CD1c-positive myeloid dendritic cell (primary cell): ENCODE data around the gene PARP16.

Experiments used
- DNase-seq: peaks from one replicate; pipeline ENCODE4 v3.0.0-alpha.2; 2016; ENCODE audit errors: extremely low spot score

PARP16 gene, protein sequence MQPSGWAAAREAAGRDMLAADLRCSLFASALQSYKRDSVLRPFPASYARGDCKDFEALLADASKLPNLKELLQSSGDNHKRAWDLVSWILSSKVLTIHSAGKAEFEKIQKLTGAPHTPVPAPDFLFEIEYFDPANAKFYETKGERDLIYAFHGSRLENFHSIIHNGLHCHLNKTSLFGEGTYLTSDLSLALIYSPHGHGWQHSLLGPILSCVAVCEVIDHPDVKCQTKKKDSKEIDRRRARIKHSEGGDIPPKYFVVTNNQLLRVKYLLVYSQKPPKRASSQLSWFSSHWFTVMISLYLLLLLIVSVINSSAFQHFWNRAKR

DNA sequence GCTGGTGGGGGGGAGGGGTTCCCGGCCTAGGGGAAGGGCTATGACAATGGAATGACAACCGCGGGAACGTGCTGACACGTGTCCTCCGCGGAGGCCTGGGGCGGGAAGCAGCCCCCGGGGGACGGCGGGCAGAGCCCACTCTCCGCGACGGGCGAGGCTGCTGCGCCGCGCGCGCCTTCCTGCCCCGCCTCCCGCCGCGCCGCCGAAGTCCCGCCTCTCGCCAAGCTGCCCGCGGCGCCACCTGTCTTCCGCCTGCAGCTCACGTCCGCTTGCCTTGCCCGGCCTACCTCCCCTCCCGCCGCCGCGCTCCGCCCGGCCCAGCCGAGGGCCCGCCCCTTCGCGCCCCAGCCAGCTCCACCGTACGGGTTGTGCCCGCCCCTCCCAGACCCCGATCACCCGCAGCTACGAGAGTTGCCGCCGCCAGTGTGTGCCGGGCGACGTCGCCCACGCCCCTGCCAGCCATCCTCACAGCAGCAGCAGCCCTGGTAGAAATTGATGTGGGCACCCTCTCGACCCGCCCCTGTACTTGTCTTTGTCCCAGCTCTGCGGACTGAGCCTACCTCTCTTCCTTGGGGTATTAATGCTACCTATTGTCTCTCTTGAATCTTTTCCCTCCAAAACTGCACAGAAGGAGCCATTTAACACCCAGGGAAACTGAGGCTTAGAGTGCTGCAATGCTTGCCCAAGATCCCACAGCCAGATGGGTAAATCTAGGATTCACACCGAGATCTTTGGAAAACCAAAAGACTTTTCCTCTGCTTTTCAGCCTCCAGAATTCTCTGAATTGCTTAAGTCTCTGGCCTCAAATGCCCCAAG, at the start of gene PARP16:
Gene PARP16 (minus strand): TSS at position 180 of the 816 bp plus-strand sequence. CDS start 457 bp downstream, outside the sequence.
- DNase-seq = peak; percentile 89

DNA sequence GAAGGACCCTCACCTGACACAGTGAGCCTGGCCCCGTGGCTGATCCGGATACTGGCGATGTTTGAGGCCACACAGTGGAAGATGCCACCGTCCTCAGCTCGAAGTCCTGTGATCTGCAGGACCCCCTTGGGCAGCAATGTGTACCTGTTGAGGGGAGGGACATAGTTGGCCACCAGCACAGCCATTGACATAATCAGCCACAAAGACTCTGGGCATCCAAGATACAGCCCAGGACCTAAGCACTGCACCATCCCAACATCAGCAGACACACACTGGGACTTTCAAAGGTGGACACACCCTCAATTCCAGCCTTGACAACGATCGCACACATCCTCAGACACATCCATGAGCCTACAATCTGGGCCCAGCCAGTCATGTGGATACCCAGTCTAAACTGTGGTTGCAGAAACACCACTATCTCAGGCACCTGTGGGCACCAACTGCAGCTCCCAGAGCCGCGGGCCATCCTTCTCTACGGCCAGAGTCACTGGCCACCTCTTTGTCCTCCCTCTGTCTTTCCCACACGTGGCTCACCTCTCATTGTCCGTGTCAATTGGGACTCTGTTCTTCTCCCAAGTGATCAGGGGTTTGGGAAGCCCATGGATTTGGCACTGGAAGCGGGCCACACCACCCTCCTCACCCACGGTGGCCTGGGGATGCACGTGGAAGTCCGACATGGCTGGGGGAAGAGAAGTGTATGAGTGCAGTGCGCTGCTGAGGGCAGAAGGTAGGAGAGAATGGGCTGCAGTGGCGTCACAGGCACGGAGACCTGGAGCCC, 48.8 kb upstream of the PARP16 start:
- no peak for DNase-seq

DNA sequence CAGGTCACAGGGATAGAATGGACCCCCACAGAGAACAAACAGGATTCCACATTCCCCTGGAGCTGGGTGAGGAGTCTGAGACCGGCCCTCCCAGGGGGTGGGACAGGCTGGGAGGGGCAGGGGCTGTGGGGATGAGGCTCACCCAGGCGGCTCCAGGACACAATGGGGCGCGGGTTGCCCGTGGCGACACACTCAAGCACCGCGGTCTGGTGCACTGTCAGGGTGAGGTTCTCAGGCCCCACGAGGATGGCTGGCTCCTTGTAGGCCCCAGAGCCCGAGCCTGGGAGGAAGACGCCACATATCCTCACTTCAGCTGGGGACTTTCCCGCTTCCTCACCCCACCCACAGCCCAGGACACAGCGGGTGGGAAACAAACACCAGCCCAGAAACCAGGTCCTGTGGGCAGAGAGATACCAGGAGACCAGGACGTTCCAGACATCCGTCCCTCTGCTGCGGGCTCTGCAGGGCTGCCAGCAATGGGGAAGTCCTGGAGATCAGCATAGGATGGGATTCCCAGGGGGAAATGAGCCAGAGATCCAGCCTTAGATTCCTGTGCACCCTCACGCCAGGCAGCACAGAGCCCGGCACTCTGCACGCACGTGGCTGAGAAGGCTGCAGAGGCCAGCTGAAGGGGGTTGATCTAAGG, 48.0 kb upstream of the PARP16 start:
- DNase-seq = no peak

DNA sequence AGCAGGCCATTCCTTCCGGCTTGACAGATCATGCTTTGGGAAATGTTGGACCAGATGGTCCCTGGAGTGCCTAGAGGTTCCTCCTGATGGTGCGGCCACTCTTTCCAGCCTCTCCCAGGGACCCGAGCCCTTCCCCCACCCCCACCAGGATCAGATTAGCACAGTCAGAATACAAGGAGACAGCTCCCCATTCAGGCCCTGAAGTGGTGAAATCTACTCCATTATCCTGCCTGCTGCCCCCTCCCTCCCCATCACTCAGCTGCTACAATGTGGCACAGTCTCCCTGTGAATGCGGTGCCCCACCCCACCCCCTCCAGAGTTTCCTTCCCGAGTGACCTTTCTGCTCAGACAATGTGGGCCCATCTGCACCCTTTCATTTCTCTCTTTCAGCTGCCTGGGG, 47.2 kb upstream of the PARP16 start:
- DNase-seq = no peak

DNA sequence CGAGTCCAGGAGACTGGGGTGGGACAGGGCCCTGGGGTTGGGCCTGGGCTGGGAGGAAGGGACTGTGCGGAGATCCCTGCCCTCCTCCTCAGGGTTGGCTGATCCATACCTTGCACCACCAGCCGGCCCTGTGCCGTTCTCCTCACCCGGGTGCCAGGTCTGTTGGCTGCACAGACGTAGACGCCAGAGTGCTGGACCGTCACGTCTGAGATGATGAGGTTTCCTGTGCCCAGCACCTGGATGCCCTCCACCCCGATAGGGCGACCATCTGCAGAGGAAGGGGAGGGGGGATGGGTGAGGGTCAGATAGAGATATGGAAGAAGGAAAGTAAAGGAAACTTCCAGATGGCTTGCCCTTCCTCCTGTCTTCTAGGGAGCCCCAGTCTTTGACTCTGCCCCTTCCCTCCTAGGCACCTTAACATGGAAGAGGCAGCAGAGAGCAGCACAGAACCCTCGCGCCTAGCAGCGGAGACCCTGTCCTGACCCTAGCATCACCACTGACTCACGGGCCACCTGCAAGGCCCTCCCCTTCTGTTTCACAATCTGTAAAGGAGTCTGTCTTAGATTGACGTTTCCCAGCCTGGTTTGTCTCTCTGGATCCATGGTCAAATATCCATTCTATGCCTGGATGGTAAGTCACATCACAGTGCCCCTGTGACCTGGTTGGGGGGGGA, 46.6 kb upstream of the PARP16 start:
- no peak for DNase-seq

DNA sequence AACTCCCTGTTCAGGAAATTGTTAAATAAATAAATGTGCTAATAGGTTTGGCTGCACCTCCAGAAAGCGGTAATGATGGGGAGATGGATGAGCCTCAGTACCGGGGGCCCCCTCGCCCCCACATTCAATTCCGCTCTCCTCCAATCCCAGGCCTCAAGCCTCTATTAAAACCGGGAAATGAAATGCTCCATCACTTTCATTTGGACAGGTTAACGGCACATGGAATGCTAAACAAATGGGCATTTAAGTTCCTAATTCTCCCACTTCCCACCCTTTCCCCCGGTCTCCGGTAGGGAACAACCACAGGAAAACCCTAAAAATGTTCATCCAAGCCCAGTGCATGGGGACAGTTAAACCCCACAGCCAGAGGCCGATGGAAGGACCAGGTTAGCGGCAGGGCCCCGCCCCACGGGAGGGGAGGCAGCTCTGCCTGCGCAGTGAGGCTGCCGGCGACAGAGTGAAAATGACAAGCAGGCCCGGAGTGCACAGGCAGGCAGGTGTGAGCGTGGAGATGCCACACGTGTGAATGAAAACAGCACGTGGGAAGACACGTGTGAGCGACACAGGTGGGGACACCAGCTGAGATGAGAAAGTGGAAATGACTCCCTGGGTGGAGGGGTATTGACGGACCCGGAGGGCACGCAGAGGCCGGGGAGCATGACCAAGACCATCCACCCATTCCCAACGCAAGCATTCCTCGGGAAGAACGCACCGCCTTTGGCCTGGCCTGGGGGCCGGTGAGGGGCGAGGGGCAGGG, 45.9 kb upstream of the PARP16 start:
- no peak for DNase-seq

DNA sequence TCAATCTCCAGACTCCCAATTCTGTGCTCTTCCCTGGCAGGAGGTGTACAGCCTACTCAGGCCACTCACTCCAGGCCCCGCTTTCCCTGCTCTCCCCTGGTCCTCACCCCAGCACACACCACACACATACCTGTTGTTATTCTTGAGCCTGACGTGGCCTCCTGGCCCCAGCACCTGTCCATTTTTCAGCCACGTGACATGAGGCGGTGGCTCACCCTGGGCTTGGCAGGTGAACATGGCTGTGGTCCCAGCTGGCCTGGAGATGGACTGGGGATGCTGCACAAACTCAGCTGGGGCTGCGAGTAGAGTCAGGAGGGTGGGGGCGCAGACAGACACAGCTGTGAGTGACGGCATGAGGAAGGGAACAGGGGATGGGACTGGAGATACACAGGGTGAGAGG, 45.1 kb upstream of the PARP16 start:
- DNase-seq = no peak

DNA sequence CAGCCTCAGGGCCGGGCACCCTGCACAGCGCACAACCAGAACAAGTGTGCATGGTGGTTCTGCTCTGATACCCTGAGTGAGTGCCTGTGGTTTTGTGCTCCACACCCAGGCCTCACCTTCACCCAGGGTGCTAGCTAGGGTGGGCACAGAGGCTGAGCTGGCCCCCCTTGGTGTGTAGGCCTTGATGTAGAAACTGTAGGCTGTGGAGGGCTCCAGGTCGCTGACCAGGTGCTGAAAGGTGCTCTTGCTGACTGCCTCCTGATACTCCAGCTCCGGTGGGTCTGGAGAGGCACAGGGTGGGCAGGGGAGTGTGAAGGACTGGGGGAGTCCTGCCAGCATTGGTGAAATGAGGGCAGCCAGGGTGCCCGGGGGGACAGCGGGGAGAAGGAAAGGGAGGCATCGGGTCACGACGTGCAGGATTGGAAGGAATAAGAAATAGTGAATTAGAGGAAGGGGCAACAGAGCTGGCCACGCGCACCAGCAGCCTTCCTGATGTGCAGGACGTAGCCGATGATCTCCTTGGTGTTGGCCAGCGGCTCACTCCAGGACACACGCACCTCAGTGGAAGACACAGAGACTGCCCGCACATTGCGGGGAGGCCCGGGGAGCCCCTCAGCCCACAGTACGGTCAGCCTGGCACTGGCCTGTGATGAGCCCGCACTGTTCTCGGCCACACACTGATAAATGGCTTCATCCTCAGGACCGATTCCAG, 44.4 kb upstream of the PARP16 start:
- DNase-seq = no peak

DNA sequence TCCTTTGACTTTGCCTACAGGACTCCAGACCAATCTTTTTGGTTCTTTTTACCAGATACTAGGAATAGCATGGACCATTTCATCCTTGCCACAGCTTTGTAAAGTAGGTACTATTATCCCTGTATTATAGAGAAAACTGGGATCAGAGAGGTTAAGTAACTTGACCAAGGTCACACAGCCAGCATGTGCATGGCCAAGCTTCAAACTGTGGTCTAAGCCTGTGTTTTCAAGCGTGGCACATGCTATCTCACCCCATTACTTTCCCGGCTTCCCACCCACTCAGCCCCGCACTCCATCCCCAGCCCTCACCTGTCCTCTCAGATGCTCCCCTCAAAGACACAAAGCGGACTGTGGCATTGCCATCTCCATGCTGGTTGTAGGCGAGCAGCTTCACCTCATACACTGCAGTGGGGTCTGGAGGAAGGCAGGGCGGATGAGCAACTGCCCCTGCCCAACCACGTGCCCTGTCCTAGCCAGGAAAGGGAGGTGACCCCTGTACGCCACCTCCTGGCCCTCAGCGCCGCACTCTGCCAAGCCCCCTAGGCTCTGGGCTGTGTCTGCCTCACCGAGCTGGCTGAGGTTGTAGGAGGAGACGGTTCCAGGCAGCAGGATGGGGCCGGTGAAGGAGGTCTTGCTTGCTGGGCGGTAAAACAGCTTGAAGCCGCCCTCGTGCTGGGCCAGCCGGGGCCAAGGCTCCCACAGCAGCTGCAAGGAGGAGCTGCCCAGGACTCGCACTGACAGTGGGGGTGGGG, 43.5 kb upstream of the PARP16 start:
- DNase-seq = no peak

DNA sequence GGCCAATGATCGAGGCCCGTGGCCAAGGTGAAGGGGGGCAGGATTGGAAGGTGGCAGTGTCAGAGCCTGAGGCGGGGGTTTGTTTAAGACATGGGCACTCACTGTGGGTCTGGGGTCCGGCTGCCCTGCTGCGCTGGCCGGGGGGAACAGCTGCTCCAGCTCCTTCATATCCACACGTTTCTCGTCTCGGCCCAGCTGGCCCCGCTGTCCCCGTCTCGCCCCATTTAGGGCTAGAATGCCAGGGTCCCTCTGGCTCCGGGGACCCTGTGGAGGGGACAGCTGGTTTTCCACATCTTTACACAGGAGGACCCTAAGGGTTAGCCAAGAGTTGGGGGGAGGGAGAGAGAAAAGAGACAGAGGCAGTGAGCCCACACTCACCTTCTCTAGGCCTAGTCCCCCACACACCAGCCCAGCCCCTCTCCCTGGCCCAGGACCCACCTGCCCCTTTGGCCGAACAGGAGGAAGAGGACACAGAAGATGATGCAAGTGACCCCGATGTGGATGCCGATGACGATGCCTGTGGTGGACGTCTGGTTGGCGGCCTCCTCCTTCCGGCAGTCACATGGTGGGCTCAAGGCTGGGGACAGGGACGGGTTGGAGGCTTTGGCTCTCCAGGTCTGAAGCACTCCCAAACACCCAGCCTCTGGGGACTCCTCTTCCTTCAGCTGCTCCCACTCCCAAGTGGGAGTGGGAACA, 42.8 kb upstream of the PARP16 start:
- no peak for DNase-seq

DNA sequence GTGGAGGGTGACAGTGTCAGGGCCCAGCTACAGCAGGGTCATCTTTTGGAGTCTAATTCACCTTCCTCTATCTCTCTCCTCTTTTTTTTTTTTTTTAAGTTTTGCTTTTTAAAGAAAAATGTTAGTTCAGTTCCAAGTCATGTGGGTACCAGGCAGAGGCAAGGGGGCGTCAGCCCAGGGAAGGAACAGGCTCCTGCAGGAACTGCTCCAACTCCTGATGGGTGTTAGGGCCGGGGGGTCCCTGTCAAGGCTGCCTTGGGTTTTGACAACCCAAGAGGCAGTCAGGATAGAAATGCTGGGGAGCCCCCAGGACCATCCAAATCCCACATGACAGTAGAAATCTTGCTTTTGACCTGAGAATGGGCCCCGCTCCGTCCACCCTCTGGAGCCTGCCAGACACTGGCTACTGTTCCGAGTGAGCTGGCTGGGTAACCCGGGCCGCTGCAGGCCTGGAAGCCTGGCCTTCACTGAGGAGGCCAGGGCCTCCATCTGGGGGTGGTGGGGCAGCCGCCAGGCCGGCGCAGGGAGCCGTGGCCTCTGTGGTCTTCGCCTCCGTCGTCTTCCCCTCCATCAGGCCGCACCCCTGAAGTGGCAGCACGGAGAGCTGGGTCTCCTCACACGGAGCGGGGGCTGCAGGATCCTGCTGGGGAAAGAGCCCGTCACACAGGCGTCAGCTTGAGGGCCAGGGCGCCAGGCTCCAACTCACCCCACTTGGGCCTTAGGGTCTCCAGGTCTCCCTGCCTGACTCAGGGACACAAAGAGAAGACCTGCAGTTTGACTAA, 42.0 kb upstream of the PARP16 start:
- no peak for DNase-seq

DNA sequence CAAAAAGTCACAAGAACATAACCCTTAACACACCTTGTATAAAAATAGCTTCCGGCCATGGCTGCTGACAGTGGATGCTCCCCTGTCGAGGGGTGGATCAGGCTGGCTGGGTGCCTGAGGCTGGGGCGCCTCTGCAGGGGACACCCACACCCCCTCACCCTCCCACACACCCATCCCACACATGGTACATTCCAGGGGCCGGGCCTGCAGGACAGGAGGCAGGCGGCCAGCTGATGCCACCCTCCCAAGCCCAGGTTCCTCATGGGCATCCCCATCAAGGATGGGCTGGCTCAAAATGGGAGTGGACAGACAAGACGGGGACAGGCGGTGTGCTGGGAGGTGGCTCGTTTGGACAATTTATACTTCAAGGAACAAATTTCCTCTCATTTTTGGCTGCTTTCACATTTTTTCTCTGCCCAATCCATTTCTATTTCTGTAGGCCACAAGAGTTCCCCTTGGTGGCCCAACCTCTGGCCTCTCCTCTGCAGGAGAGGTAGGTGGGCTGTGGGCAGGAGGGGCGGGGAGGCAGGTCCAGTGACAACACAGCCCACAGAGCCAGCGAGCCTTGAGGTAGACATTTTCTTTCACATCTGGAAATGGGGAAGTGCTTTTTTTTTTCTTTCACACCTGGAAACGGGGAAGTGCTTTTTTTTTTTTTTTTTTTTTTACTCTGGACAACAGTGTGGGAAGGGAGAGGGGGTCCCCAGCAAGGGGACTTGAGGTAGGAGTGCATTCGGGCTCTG, 41.1 kb upstream of the PARP16 start:
- DNase-seq = no peak

DNA sequence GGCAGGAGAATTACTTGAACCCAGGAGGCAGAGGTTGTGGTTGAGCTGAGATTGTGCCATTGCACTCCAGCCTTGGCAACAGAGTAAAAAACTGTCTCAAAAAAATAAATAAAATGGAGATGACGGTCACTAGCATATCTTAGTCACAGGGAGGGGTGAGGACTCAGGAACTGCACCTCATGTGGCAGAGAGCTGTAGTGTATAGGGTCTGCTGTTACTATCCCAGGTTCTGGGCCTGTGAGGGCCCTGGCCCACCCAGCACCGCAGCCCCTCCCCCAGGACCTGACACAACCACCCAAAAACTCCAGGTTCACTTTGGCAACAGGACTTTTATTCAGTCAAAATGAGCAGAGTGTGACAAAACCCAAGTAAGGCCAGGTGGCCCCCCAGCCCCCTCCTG, 40.1 kb upstream of the PARP16 start:
- no peak for DNase-seq

DNA sequence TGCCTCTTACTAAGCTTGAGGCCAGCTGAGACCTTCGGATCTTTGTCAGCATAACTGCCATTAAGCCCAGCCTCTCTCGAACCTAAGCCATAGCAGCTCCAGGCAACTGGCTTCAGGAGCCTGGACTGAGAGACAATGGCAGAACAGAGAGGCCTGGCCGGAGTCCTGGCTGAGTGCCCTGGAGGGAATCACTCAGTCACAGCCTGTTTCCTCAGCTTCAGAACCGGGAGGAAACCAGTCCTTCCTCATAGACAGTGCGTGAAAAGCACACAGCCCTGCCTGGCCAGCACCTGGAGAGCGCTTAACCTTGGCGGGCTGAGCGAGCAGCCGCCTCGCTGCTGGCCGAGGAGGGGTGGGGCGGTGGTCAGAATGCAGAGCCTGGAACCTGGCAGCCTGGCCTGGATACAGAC, 39.4 kb upstream of the PARP16 start:
- no peak for DNase-seq

DNA sequence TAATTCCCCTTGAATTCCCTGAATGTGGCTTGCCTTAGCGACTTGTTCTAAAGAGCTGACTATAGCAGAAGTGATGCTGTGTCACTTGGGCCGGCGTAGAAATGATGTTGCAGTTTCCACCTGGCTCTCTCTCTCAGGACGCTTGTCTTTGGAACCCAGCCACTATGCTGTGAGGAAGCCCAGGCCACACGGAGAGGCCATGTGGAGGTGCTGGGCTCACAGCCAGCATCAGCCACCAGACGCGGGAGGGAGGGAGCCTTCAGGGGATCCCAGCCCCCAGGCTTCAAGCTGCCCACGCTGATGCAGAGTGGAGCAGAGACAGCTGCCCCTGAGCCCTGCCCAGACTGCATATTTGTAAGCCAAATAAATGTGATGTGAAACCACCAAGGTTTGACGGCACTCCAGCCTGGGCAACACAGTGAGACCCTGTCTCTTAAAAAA, 36.4 kb upstream of the PARP16 start:
- no peak for DNase-seq

DNA sequence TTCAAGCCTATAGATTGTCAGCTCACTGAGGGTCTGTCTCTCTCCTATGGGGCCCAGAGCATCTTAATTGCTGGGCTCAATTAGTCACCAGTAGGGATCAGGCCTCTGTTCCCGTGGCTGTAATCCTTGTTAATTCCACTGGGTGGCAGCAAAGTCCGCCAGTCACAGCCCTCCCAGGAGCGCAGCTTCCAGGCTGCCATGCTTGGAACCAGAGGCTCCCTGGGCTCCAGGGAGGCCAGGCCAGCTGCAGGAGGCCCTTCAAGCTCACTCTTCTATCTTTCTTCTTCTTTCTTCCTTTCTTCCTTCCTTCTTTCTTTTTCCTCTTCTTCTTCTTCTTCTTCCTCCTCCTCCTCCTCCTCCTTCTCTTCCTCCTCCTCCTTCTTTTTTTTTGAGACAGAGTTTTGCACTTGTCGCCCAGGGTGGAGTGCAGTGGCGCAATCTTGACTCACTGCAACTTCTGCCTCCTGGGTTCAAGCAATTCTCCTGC, 32.2 kb upstream of the PARP16 start:
- peak; percentile 85 for DNase-seq

DNA sequence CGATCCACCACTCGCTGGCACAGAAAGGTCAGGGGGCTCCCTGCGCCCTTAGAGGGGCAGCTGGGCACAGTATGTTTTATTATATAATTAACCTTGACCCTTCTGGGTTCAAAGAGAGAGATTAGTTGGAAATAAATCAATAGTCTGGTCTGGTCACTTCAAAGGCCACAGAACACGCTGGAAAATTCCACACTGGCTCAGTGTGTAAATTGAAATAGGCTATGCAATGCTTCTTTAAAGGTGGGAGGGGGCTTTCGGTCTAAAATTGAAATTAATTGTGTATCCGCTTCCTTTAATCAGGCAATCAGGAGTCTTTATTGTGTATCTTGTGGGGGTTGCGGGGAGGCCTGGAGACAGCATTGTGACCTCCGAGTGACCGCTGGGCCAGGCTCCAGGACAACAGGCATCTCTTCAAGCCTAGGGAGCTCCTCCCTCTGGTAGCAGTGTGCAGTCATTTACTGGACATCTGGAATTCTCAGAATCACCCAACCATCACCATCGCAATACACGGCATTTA, 25.8 kb upstream of the PARP16 start:
- no peak for DNase-seq
